Peyer's patch (tissue), 4 donors: ENCODE measurements around the gene TSSC4.

ENCODE experiments used
- CTCF ChIP-seq, 6 experiments: fragments of 450-650 bp in 4 of 6; fragments of 200-600 bp in 2 of 6; sonication (generic) in 1 of 6; IDR thresholded peaks; one replicate each; pipeline ENCODE4 v1.5.1; 2017 to 2019; ENCODE audit warnings: antibody characterized with exemption in 6 of 6, mild to moderate bottlenecking in 3 of 6, moderate library complexity in 1 of 6
- POLR2A ChIP-seq, 2 donors: fragments of 450-650 bp; IDR thresholded peaks; one replicate each; pipeline ENCODE4 v1.5.1; 2017; ENCODE audit warnings: antibody characterized with exemption in 2 of 2, mild to moderate bottlenecking in 2 of 2, moderate library complexity in 2 of 2

- TF ChIP-seq CTCF (IDR thresholded peaks at IDR 0.05) (no peak), POLR2A (IDR thresholded peaks at IDR 0.05) (no peak)
These were observed 37.0 kb downstream of the TSSC4 start for GRCh38 chr11:2437516-2437915.
